WTC11 (cell line): ENCODE results near the gene LDLRAD4. TPM values are rescaled to one million over a fixed set of nuclear protein-coding genes. Genes with fewer than 3 reads are reported as not detected.

Experiments used
- ATAC-seq: fragments of 200-7000 bp; cut with Tn5 transposase; 2 replicates; pipeline ENCODE4 v1.10.0; 2021; ENCODE audit warnings: mild to moderate bottlenecking, moderate library complexity
- CTCF ChIA-PET: fragments of 300-600 bp; sonication (Branson Sonifier 250); formaldehyde crosslinking; loops from one replicate; lab custom pipeline; 2021; ENCODE audit warnings: antibody characterized with exemption; lab: Charles Lee
- POLR2A ChIA-PET: fragments of 350-600 bp; sonication (Branson Sonifier 250); formaldehyde crosslinking; loops from one replicate; lab custom pipeline; 2021; ENCODE audit warnings: antibody characterized with exemption; lab: Charles Lee
- DNase-seq: peaks from one replicate; pipeline ENCODE4 v3.0.0; 2021; ENCODE audit warnings: low spot score
- H3K27ac Mint-ChIP-seq: 2 replicates; pipeline ENCODE4 v1.8.0; 2021; ENCODE audit warnings: mixed read lengths
- H3K27me3 Mint-ChIP-seq: 2 replicates; pipeline ENCODE4 v1.8.0; 2021; ENCODE audit warnings: low read depth, mild to moderate bottlenecking, moderate library complexity, mixed read lengths
- H3K36me3 Mint-ChIP-seq: 2 replicates; pipeline ENCODE4 v1.8.0; 2021; ENCODE audit warnings: mixed read lengths
- H3K4me1 Mint-ChIP-seq: 2 replicates; pipeline ENCODE4 v1.8.0; 2022; ENCODE audit warnings: mixed read lengths
- H3K4me3 Mint-ChIP-seq: 2 replicates; pipeline ENCODE4 v1.8.0; 2021; ENCODE audit warnings: mild to moderate bottlenecking, moderate library complexity, mixed read lengths
- H3K9me3 Mint-ChIP-seq: 2 replicates; pipeline ENCODE4 v1.8.0; 2021; ENCODE audit warnings: mixed read lengths
- ATF3 ChIP-seq: sonication (generic); formaldehyde crosslinking; conservative IDR thresholded peaks from 2 replicates; pipeline ENCODE4 v1.8.1; 2022; ENCODE audit warnings: mild to moderate bottlenecking, missing genetic modification reagents
- ATF6 ChIP-seq: sonication (generic); formaldehyde crosslinking; IDR thresholded peaks from 2 replicates; pipeline ENCODE4 v1.8.1; 2023; ENCODE audit warnings: mild to moderate bottlenecking, missing genetic modification reagents
- CREB1 ChIP-seq: sonication (generic); formaldehyde crosslinking; IDR thresholded peaks from 2 replicates; pipeline ENCODE4 v1.8.0; 2023; ENCODE audit warnings: mild to moderate bottlenecking, missing genetic modification reagents
- E2F5 ChIP-seq: sonication (generic); formaldehyde crosslinking; IDR thresholded peaks from 2 replicates; pipeline ENCODE4 v1.8.1; 2022; ENCODE audit warnings: mild to moderate bottlenecking, moderate library complexity, missing genetic modification reagents
- FOXJ3 ChIP-seq: sonication (generic); formaldehyde crosslinking; IDR thresholded peaks from 2 replicates; pipeline ENCODE4 v1.9.0; 2021; ENCODE audit warnings: missing genetic modification reagents, mild to moderate bottlenecking, borderline replicate concordance
- FOXK1 ChIP-seq: sonication (generic); formaldehyde crosslinking; IDR thresholded peaks from 2 replicates; pipeline ENCODE4 v1.8.0; 2022; ENCODE audit warnings: mild to moderate bottlenecking, moderate library complexity, missing genetic modification reagents
- GABPB1 ChIP-seq: sonication (generic); formaldehyde crosslinking; IDR thresholded peaks from 2 replicates; pipeline ENCODE4 v1.8.1; 2023; ENCODE audit warnings: mild to moderate bottlenecking, missing genetic modification reagents
- HMGA2 ChIP-seq: fragments of 250-450 bp; sonication (Bioruptor Pico); IDR thresholded peaks from 2 replicates; pipeline ENCODE4 v1.4.0; 2021; ENCODE audit warnings: mild to moderate bottlenecking, moderate library complexity
- HMGXB4 ChIP-seq: sonication (generic); formaldehyde crosslinking; IDR thresholded peaks from 2 replicates; pipeline ENCODE4 v1.8.1; 2023; ENCODE audit warnings: mild to moderate bottlenecking, moderate library complexity, missing genetic modification reagents
- NFATC4 ChIP-seq: fragments of 250-450 bp; sonication (Bioruptor Pico); IDR thresholded peaks from 2 replicates; pipeline ENCODE4 v1.9.0; 2021; ENCODE audit warnings: mild to moderate bottlenecking
- NFYB ChIP-seq: sonication (generic); formaldehyde crosslinking; conservative IDR thresholded peaks from 2 replicates; pipeline ENCODE4 v1.8.0; 2022; ENCODE audit warnings: low read depth, missing genetic modification reagents
- RORB ChIP-seq: fragments of 250-450 bp; sonication (Bioruptor Pico); IDR thresholded peaks from 2 replicates; pipeline ENCODE4 v1.9.0; 2021; ENCODE audit warnings: mild to moderate bottlenecking
- SMAD3 ChIP-seq: sonication (generic); formaldehyde crosslinking; IDR thresholded peaks from 2 replicates; pipeline ENCODE4 v1.8.0; 2022; ENCODE audit warnings: missing genetic modification reagents, mild to moderate bottlenecking, borderline replicate concordance
- SP1 ChIP-seq: sonication (generic); formaldehyde crosslinking; conservative IDR thresholded peaks from 2 replicates; pipeline ENCODE4 v1.8.1; 2022; ENCODE audit warnings: missing genetic modification reagents
- TEAD1 ChIP-seq: sonication (generic); formaldehyde crosslinking; IDR thresholded peaks from 2 replicates; pipeline ENCODE4 v1.8.0; 2022; ENCODE audit warnings: mild to moderate bottlenecking, missing genetic modification reagents
- USF2 ChIP-seq: sonication (generic); formaldehyde crosslinking; IDR thresholded peaks from 2 replicates; pipeline ENCODE4 v1.8.1; 2023; ENCODE audit warnings: mild to moderate bottlenecking, missing genetic modification reagents, moderate library complexity
- ZNF138 ChIP-seq: sonication (generic); formaldehyde crosslinking; conservative IDR thresholded peaks from 2 replicates; pipeline ENCODE4 v1.8.1; 2022; ENCODE audit warnings: mild to moderate bottlenecking, moderate library complexity, missing genetic modification reagents
- ZNF219 ChIP-seq: sonication (generic); formaldehyde crosslinking; IDR thresholded peaks from 2 replicates; pipeline ENCODE4 v1.8.0; 2023; ENCODE audit warnings: missing genetic modification reagents, mild to moderate bottlenecking, borderline replicate concordance
- ZNF317 ChIP-seq: sonication (generic); formaldehyde crosslinking; IDR thresholded peaks from 2 replicates; pipeline ENCODE4 v1.8.1; 2023; ENCODE audit warnings: low read depth, mild to moderate bottlenecking, moderate library complexity, missing genetic modification reagents, borderline replicate concordance
- ZNF416 ChIP-seq: fragments of 250-450 bp; sonication (Bioruptor Pico); IDR thresholded peaks from 2 replicates; pipeline ENCODE4 v1.9.0; 2021; ENCODE audit warnings: mild to moderate bottlenecking, inconsistent platforms
- ZNF671 ChIP-seq: fragments of 250-450 bp; sonication (Bioruptor Pico); IDR thresholded peaks from 2 replicates; pipeline ENCODE4 v1.8.0; 2021; ENCODE audit warnings: mild to moderate bottlenecking
- total RNA-seq: library from RNA; stranded (reverse); gene quantifications from 3 replicates; pipeline ENCODE4 v1.2.3, GENCODE V29; 2021

The LDLRAD4 gene
- total RNA-seq, 1 experiment from 2014 or later, result 6.2 TPM

GRCh38 chr18:13380691-13381070 lies 162.1 kb downstream of the LDLRAD4 start (continued):
- no peak for TF ChIP-seq FOXK1 (CRISPR knock-in tag)
- TF ChIP-seq E2F5 (CRISPR knock-in tag), result no peak
- no peak for TF ChIP-seq USF2 (CRISPR knock-in tag)
- TF ChIP-seq RORB, result no peak
- TF ChIP-seq HMGXB4, result no peak

GRCh38 chr18:13381331-13381730 lies 162.8 kb downstream of the LDLRAD4 start:
- H3K4me1 Mint-ChIP-seq, result peaks cover 6% of the 10 kb centered on the region; the same call in 1 of the 2 replicates
- no peak for TF ChIP-seq SP1
- no peak for TF ChIP-seq HMGXB4
- no peak for TF ChIP-seq ZNF219 (CRISPR knock-in tag)
- no peak for TF ChIP-seq ZNF317 (CRISPR knock-in tag)
- TF ChIP-seq ZNF416 (CRISPR knock-in tag), result no peak
- TF ChIP-seq ATF6 (CRISPR knock-in tag), result no peak
- TF ChIP-seq SMAD3 (CRISPR knock-in tag), result no peak
- no peak for TF ChIP-seq CREB1
- no peak for TF ChIP-seq NFYB
- no peak for TF ChIP-seq ZNF671 (CRISPR knock-in tag)
- TF ChIP-seq ZNF138 (CRISPR knock-in tag), result no peak
- TF ChIP-seq TEAD1 (CRISPR knock-in tag), result no peak
- no peak for TF ChIP-seq GABPB1 (CRISPR knock-in tag)
- TF ChIP-seq FOXK1 (CRISPR knock-in tag), result no peak
- no peak for TF ChIP-seq HMGA2
- no peak for TF ChIP-seq ATF3 (CRISPR knock-in tag)
- no peak for TF ChIP-seq NFATC4 (CRISPR knock-in tag)
- no peak for TF ChIP-seq FOXJ3 (CRISPR knock-in tag)
- no peaks in the 10 kb centered on the region for H3K9me3 Mint-ChIP-seq
- no peak for DNase-seq
- ChIA-PET POLR2A (no interaction called here), CTCF (no interaction called here)
- ATAC-seq, result no peak
- H3K27ac Mint-ChIP-seq, result no peak overlapping the region
- H3K27me3 Mint-ChIP-seq, result no peaks in the 10 kb centered on the region
- H3K4me3 Mint-ChIP-seq, result no peak overlapping the region
- no peaks in the 10 kb centered on the region for H3K36me3 Mint-ChIP-seq
